OCI-LY7 (cell line): ENCODE data around the gene PHF20. TPM values are rescaled to one million over a fixed set of nuclear protein-coding genes. Genes with fewer than 3 reads are reported as not detected.

Experiments used
- BruUV-seq: library from RNA; stranded (reverse); fragments of 400-500 nt; replicated peaks from 2 replicates; lab custom pipeline; 2021; lab: Mats Ljungman, UMichigan
- CTCF ChIA-PET: fragments of 300-600 bp; sonication (Branson Sonifier 250); formaldehyde crosslinking; loops from one replicate; lab custom pipeline; 2022; ENCODE audit warnings: antibody characterized with exemption; ENCODE audit not compliant: unreplicated experiment; lab: Charles Lee
- POLR2A ChIA-PET: fragments of 300-600 bp; sonication (Branson Sonifier 250); formaldehyde crosslinking; loops from one replicate; lab custom pipeline; 2022; ENCODE audit warnings: antibody characterized with exemption; lab: Charles Lee
- DNase-seq: peaks from one replicate; pipeline ENCODE4 v3.0.0-alpha.2; 2015; ENCODE audit warnings: low spot score
- H2AFZ ChIP-seq: fragments of 200-600 bp; sonication (generic), shearing (Covaris generic); 2 replicates; pipeline ENCODE4 v1.6.1; 2014; ENCODE audit warnings: mild to moderate bottlenecking, antibody characterized with exemption, low read length, moderate library complexity
- H3K27ac ChIP-seq: fragments of 200-600 bp; sonication (generic); 2 replicates; pipeline ENCODE4 v1.5.1; 2014; ENCODE audit warnings: mixed run types, low read depth, mild to moderate bottlenecking, moderate library complexity, low read length, inconsistent platforms; ENCODE audit not compliant: poor library complexity, severe bottlenecking
- H3K36me3 ChIP-seq: fragments of 200-600 bp; sonication (generic); 2 replicates; pipeline ENCODE4 v1.6.1; 2014; ENCODE audit warnings: mild to moderate bottlenecking, antibody characterized with exemption, low read length, moderate library complexity, mixed read lengths; ENCODE audit not compliant: insufficient read depth
- H3K4me1 ChIP-seq: fragments of 200-600 bp; sonication (generic); 2 replicates; pipeline ENCODE4 v1.5.1; 2014; ENCODE audit warnings: mild to moderate bottlenecking, low read length; ENCODE audit not compliant: insufficient read depth, poor library complexity, severe bottlenecking
- H3K4me2 ChIP-seq: fragments of 200-600 bp; sonication (generic); 2 replicates; pipeline ENCODE4 v1.6.1; 2014; ENCODE audit warnings: mild to moderate bottlenecking, low read length
- H3K4me3 ChIP-seq: fragments of 200-600 bp; sonication (generic); 2 replicates; pipeline ENCODE4 v1.5.1; 2014; ENCODE audit warnings: mild to moderate bottlenecking, low read depth, low read length; ENCODE audit not compliant: poor library complexity, severe bottlenecking
- H3K79me2 ChIP-seq: fragments of 200-600 bp; sonication (generic); 2 replicates; pipeline ENCODE4 v1.6.1; 2016; ENCODE audit warnings: low read depth, mild to moderate bottlenecking, low read length, moderate library complexity, mixed read lengths; ENCODE audit not compliant: insufficient read depth
- H3K9me2 ChIP-seq: fragments of 200-600 bp; sonication (generic); 2 replicates; pipeline ENCODE4 v1.6.1; 2016; ENCODE audit warnings: mild to moderate bottlenecking, low read length, mixed read lengths; ENCODE audit not compliant: insufficient read depth
- H3K9me3 ChIP-seq: fragments of 200-600 bp; sonication (generic); 2 replicates; pipeline ENCODE4 v1.6.1; 2014; ENCODE audit warnings: mild to moderate bottlenecking, mixed run types, low read length, mixed read lengths
- H4K20me1 ChIP-seq: fragments of 200-600 bp; sonication (generic); 2 replicates; pipeline ENCODE4 v1.6.1; 2014; ENCODE audit warnings: mild to moderate bottlenecking, antibody characterized with exemption, low read length, moderate library complexity, mixed read lengths; ENCODE audit not compliant: insufficient read depth
- CTCF ChIP-seq: fragments of 200-600 bp; sonication (generic); conservative IDR thresholded peaks from 2 replicates; pipeline ENCODE4 v1.5.1; 2014; ENCODE audit warnings: mild to moderate bottlenecking, antibody characterized with exemption, low read length, moderate library complexity, mixed read lengths
- EZH2phosphoT487 ChIP-seq: fragments of 200-600 bp; sonication (generic); IDR thresholded peaks from 2 replicates; pipeline ENCODE4 v1.6.1; 2018; ENCODE audit warnings: low read depth, borderline replicate concordance, mild to moderate bottlenecking, mixed run types, antibody characterized with exemption, low read length, moderate library complexity, mixed read lengths
- intact Hi-C: fragments of 100-400 bp; cut with micrococcal nuclease; formaldehyde crosslinking; loops from one replicate; pipeline ENCODE4 v1.10.0; 2022; ENCODE audit not compliant: unreplicated experiment
- total RNA-seq, 2 experiments: library from RNA; depleted of rRNA in 1 of 2; stranded (reverse); fragments of >200 nt in 1 of 2; shearing (Covaris generic) in 1 of 2; gene quantifications; 2 replicates each; pipeline ENCODE4 v1.2.3, GENCODE V29; 2014 to 2022

PHF20 gene
- total RNA-seq, 2 experiments from 2014 or later = 37.9 to 47.8 TPM

GRCh38 chr20:35918021-35918420, 146.2 kb downstream of the PHF20 start:
- CTCF ChIA-PET = no interaction called here
- Histone ChIP-seq H3K4me3 (no peak overlapping the region), H3K27ac (no peak overlapping the region), H3K4me2 (no peak overlapping the region), H3K36me3 (peaks cover 65% of the 10 kb centered on the region), H3K4me1 (no peaks in the 10 kb centered on the region), H3K79me2 (no peaks in the 10 kb centered on the region), H2AFZ (no peak overlapping the region), H3K9me3 (no peaks in the 10 kb centered on the region), H3K9me2 (no peaks in the 10 kb centered on the region), H4K20me1 (no peaks in the 10 kb centered on the region)
- no TSS peak for BruUV-seq
- intact Hi-C loops = no loop called here
- TF ChIP-seq CTCF (no peak), EZH2phosphoT487 (no peak)
- POLR2A ChIA-PET = interaction anchor here (0.6 kb wide), 1 partner anchor 68 kb away, joined by 3 read pairs; no protein-coding TSS in a partner anchor
- no peak for DNase-seq

- Histone ChIP-seq H3K4me2 (no peak overlapping the region), H4K20me1 (no peaks in the 10 kb centered on the region), H3K4me1 (no peaks in the 10 kb centered on the region), H3K36me3 (peaks cover 48% of the 10 kb centered on the region), H3K9me2 (no peaks in the 10 kb centered on the region), H3K27ac (no peak overlapping the region), H2AFZ (no peak overlapping the region), H3K9me3 (no peaks in the 10 kb centered on the region), H3K4me3 (no peak overlapping the region), H3K79me2 (no peaks in the 10 kb centered on the region)
- TF ChIP-seq CTCF = no peak
- no peak for TF ChIP-seq EZH2phosphoT487
- CTCF ChIA-PET = no interaction called here
- POLR2A ChIA-PET = no interaction called here
- no peak for DNase-seq
- intact Hi-C loops = no loop called here
- BruUV-seq = TSS peak; percentile 18
Observed at GRCh38 chr20:35920523-35920922, 148.7 kb downstream of the PHF20 start.

GRCh38 chr20:35929301-35929700, 157.5 kb downstream of the PHF20 start:
- Histone ChIP-seq H2AFZ (no peak overlapping the region), H4K20me1 (no peaks in the 10 kb centered on the region), H3K36me3 (peaks cover 57% of the 10 kb centered on the region), H3K79me2 (no peaks in the 10 kb centered on the region), H3K4me2 (no peak overlapping the region), H3K9me2 (no peaks in the 10 kb centered on the region), H3K4me3 (no peak overlapping the region), H3K9me3 (no peaks in the 10 kb centered on the region), H3K27ac (no peak overlapping the region), H3K4me1 (no peaks in the 10 kb centered on the region)
- no TSS peak for BruUV-seq
- intact Hi-C loops = no loop called here
- ChIA-PET POLR2A (no interaction called here), CTCF (no interaction called here)
- TF ChIP-seq EZH2phosphoT487 (no peak), CTCF (no peak)
- DNase-seq = no peak
